Vagina (tissue), 2 donors: ENCODE measurements around the gene PM20D1.

Source experiments
- POLR2AphosphoS5 ChIP-seq, 2 donors: sonication (generic); formaldehyde crosslinking; IDR thresholded peaks; one replicate each; pipeline ENCODE4 v1.9.0; 2017; ENCODE audit warnings: antibody characterized with exemption in 2 of 2, mild to moderate bottlenecking in 2 of 2, low read depth in 1 of 2; ENCODE audit not compliant: insufficient read depth in 1 of 2
- TF ChIP-seq, protein P1 (sequence below), 3 experiments: fragments of 450-650 bp in 2 of 3; fragments of 200-600 bp in 1 of 3; sonication (generic) in 1 of 3; IDR thresholded peaks; one replicate each; pipeline ENCODE4 v1.5.1; 2017 to 2019; ENCODE audit warnings: antibody characterized with exemption in 3 of 3, mild to moderate bottlenecking in 2 of 3, moderate library complexity in 2 of 3

DNA sequence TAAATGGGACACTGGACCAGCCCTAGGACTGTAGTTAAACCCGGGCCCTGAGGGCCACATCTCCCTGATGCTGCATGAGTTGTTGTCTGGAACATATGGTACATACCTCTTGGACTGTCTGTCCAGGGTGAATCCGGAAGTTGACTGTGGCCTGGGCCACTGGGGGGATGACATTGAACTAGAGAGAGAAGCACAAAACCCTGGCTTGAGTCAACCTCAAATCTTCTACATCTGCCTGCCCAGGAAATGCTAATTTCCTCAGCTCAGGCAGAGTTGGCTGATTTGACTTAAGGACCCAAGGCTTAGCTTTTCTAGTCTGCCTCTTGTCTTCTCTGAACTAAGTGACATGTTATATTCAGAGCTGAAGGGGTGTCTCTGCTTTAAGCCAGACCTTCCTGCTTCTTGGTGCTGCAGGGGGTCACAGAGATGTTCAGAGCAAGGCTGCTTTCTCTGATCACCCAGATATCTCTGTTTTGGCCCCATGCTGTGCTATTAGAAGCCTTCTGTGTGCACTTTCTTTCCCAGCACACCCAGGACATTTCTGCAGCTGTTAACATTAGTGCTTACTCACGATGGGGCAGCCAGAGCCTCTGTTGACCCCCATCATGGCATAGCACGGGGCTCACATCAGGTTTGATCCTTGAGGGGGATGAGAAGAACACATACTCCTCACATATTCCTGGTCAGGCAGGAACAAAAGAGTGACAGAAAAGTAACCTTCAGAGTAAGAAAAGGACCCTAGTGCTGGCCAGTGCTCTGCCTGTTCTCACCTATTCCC is 9.6 kb downstream of the PM20D1 start:
- TF ChIP-seq POLR2AphosphoS5 (IDR thresholded peaks at IDR 0.05; ENCODE audit: insufficient read depth in 1 of 2, low read depth in 1 of 2): no peak
- TF ChIP-seq, protein P1, sequence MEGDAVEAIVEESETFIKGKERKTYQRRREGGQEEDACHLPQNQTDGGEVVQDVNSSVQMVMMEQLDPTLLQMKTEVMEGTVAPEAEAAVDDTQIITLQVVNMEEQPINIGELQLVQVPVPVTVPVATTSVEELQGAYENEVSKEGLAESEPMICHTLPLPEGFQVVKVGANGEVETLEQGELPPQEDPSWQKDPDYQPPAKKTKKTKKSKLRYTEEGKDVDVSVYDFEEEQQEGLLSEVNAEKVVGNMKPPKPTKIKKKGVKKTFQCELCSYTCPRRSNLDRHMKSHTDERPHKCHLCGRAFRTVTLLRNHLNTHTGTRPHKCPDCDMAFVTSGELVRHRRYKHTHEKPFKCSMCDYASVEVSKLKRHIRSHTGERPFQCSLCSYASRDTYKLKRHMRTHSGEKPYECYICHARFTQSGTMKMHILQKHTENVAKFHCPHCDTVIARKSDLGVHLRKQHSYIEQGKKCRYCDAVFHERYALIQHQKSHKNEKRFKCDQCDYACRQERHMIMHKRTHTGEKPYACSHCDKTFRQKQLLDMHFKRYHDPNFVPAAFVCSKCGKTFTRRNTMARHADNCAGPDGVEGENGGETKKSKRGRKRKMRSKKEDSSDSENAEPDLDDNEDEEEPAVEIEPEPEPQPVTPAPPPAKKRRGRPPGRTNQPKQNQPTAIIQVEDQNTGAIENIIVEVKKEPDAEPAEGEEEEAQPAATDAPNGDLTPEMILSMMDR (IDR thresholded peaks at IDR 0.05): no peak
